WTC11 (cell line): Measurements from ENCODE around the gene AQP7. TPM values are rescaled to one million over a fixed set of nuclear protein-coding genes. Genes with fewer than 3 reads are reported as not detected.

Experiments used
- ATAC-seq: fragments of 200-7000 bp; cut with Tn5 transposase; 2 replicates; pipeline ENCODE4 v1.10.0; 2021; ENCODE audit warnings: mild to moderate bottlenecking, moderate library complexity
- CTCF ChIA-PET: fragments of 300-600 bp; sonication (Branson Sonifier 250); formaldehyde crosslinking; loops from one replicate; lab custom pipeline; 2021; ENCODE audit warnings: antibody characterized with exemption; lab: Charles Lee
- POLR2A ChIA-PET: fragments of 350-600 bp; sonication (Branson Sonifier 250); formaldehyde crosslinking; loops from one replicate; lab custom pipeline; 2021; ENCODE audit warnings: antibody characterized with exemption; lab: Charles Lee
- DNase-seq: peaks from one replicate; pipeline ENCODE4 v3.0.0; 2021; ENCODE audit warnings: low spot score
- H3K27ac Mint-ChIP-seq: 2 replicates; pipeline ENCODE4 v1.8.0; 2021; ENCODE audit warnings: mixed read lengths
- H3K27me3 Mint-ChIP-seq: 2 replicates; pipeline ENCODE4 v1.8.0; 2021; ENCODE audit warnings: low read depth, mild to moderate bottlenecking, moderate library complexity, mixed read lengths
- H3K36me3 Mint-ChIP-seq: 2 replicates; pipeline ENCODE4 v1.8.0; 2021; ENCODE audit warnings: mixed read lengths
- H3K4me1 Mint-ChIP-seq: 2 replicates; pipeline ENCODE4 v1.8.0; 2022; ENCODE audit warnings: mixed read lengths
- H3K4me3 Mint-ChIP-seq: 2 replicates; pipeline ENCODE4 v1.8.0; 2021; ENCODE audit warnings: mild to moderate bottlenecking, moderate library complexity, mixed read lengths
- H3K9me3 Mint-ChIP-seq: 2 replicates; pipeline ENCODE4 v1.8.0; 2021; ENCODE audit warnings: mixed read lengths
- GABPB1 ChIP-seq: sonication (generic); formaldehyde crosslinking; IDR thresholded peaks from 2 replicates; pipeline ENCODE4 v1.8.1; 2023; ENCODE audit warnings: mild to moderate bottlenecking, missing genetic modification reagents
- GRHL2 ChIP-seq: fragments of 250-450 bp; sonication (Bioruptor Pico); IDR thresholded peaks from 2 replicates; pipeline ENCODE4 v1.8.0; 2022; ENCODE audit warnings: mild to moderate bottlenecking, moderate library complexity; ENCODE audit not compliant: insufficient replicate concordance, severe bottlenecking
- GTF2I ChIP-seq: fragments of 250-450 bp; sonication (Bioruptor Pico); conservative IDR thresholded peaks from 2 replicates; pipeline ENCODE4 v1.4.0; 2021; ENCODE audit warnings: mild to moderate bottlenecking
- KAT7 ChIP-seq: sonication (generic); formaldehyde crosslinking; IDR thresholded peaks from 2 replicates; pipeline ENCODE4 v1.8.1; 2023; ENCODE audit warnings: missing genetic modification reagents, mild to moderate bottlenecking, borderline replicate concordance
- MXD4 ChIP-seq: fragments of 250-450 bp; sonication (Bioruptor Pico); IDR thresholded peaks from 2 replicates; pipeline ENCODE4 v1.8.0; 2021; ENCODE audit warnings: mild to moderate bottlenecking, moderate library complexity, borderline replicate concordance
- SP1 ChIP-seq: sonication (generic); formaldehyde crosslinking; conservative IDR thresholded peaks from 2 replicates; pipeline ENCODE4 v1.8.1; 2022; ENCODE audit warnings: missing genetic modification reagents
- ZNF121 ChIP-seq: sonication (generic); formaldehyde crosslinking; IDR thresholded peaks from 2 replicates; pipeline ENCODE4 v1.8.0; 2023; ENCODE audit warnings: missing genetic modification reagents
- ZNF263 ChIP-seq: sonication (generic); formaldehyde crosslinking; IDR thresholded peaks from 2 replicates; pipeline ENCODE4 v1.8.1; 2022; ENCODE audit warnings: low read depth, mild to moderate bottlenecking, moderate library complexity, missing genetic modification reagents
- total RNA-seq: library from RNA; stranded (reverse); gene quantifications from 3 replicates; pipeline ENCODE4 v1.2.3, GENCODE V29; 2021
- TF ChIP-seq, protein P1 (sequence below): sonication (generic); formaldehyde crosslinking; IDR thresholded peaks from 2 replicates; pipeline ENCODE4 v1.8.1; 2023; ENCODE audit warnings: mild to moderate bottlenecking, missing genetic modification reagents, moderate library complexity
- TF ChIP-seq, protein P2 (sequence below): sonication (generic); formaldehyde crosslinking; IDR thresholded peaks from 2 replicates; pipeline ENCODE4 v1.8.1; 2023; ENCODE audit warnings: mild to moderate bottlenecking, missing genetic modification reagents
- TF ChIP-seq, protein P3 (sequence below): sonication (generic); formaldehyde crosslinking; IDR thresholded peaks from 2 replicates; pipeline ENCODE4 v1.8.0; 2022; ENCODE audit warnings: mild to moderate bottlenecking, missing genetic modification reagents
- TF ChIP-seq, protein P4 (sequence below): sonication (generic); formaldehyde crosslinking; IDR thresholded peaks from 2 replicates; pipeline ENCODE4 v1.8.0; 2023; ENCODE audit warnings: missing genetic modification reagents
- TF ChIP-seq, protein P5 (sequence below): fragments of 250-450 bp; sonication (Bioruptor Pico); IDR thresholded peaks from 2 replicates; pipeline ENCODE4 v1.9.0; 2021; ENCODE audit warnings: mild to moderate bottlenecking, borderline replicate concordance

AQP7 gene
- total RNA-seq, 1 experiment from 2014 or later, result 0.17 TPM

DNA sequence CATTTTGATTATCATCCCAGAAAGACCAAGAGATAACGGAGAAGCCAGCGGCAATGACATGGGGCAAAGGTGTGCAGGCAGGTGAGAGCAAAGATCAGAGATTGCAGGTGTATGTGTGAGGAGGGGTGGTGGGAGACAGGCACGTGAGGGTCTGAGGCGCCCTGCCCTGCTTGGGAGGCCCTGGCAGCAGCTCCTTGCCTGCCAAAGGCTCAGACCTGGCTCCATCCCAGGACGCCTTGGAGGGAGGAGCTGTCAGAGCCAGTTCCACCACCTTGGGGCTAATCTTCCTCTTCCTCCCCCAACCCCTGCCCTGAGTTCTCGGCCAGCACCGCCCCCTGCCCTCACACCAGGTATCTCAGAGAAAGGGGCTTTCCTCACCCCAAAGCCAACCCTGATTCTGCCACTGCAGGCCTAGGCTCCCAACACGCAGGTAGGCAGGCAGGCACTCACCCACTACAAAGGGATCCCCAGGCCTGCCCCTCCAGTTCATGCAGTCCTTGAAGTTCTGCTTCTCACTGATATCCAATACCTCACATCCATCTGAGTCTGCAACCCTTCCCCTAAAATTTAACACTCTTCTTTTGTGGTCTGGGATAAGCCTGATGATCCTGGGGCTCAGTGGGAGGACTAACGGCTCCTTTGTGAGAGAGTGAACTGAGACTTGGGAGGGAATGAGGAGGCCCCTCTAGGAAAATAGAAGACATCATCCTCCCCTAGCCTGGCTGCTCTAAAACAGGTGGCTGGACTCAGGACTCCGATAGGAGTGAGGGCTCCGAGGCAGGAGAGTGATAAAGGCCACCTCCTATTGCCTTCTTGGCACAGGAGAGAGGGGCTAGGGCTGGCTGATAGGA, 43.2 kb upstream of the AQP7 start (continued):
- TF ChIP-seq, protein P1, sequence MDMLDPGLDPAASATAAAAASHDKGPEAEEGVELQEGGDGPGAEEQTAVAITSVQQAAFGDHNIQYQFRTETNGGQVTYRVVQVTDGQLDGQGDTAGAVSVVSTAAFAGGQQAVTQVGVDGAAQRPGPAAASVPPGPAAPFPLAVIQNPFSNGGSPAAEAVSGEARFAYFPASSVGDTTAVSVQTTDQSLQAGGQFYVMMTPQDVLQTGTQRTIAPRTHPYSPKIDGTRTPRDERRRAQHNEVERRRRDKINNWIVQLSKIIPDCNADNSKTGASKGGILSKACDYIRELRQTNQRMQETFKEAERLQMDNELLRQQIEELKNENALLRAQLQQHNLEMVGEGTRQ (CRISPR knock-in tag), result no peak
- TF ChIP-seq KAT7, result no peak
- TF ChIP-seq GTF2I (CRISPR knock-in tag), result no peak
- no peak for TF ChIP-seq GRHL2
- TF ChIP-seq, protein P2, sequence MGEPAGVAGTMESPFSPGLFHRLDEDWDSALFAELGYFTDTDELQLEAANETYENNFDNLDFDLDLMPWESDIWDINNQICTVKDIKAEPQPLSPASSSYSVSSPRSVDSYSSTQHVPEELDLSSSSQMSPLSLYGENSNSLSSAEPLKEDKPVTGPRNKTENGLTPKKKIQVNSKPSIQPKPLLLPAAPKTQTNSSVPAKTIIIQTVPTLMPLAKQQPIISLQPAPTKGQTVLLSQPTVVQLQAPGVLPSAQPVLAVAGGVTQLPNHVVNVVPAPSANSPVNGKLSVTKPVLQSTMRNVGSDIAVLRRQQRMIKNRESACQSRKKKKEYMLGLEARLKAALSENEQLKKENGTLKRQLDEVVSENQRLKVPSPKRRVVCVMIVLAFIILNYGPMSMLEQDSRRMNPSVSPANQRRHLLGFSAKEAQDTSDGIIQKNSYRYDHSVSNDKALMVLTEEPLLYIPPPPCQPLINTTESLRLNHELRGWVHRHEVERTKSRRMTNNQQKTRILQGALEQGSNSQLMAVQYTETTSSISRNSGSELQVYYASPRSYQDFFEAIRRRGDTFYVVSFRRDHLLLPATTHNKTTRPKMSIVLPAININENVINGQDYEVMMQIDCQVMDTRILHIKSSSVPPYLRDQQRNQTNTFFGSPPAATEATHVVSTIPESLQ (CRISPR knock-in tag), result no peak
- no peak for TF ChIP-seq SP1 (CRISPR knock-in tag)
- TF ChIP-seq, protein P3, sequence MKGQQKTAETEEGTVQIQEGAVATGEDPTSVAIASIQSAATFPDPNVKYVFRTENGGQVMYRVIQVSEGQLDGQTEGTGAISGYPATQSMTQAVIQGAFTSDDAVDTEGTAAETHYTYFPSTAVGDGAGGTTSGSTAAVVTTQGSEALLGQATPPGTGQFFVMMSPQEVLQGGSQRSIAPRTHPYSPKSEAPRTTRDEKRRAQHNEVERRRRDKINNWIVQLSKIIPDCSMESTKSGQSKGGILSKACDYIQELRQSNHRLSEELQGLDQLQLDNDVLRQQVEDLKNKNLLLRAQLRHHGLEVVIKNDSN (CRISPR knock-in tag), result no peak
- TF ChIP-seq, all 79 proteins: peak for 0

DNA sequence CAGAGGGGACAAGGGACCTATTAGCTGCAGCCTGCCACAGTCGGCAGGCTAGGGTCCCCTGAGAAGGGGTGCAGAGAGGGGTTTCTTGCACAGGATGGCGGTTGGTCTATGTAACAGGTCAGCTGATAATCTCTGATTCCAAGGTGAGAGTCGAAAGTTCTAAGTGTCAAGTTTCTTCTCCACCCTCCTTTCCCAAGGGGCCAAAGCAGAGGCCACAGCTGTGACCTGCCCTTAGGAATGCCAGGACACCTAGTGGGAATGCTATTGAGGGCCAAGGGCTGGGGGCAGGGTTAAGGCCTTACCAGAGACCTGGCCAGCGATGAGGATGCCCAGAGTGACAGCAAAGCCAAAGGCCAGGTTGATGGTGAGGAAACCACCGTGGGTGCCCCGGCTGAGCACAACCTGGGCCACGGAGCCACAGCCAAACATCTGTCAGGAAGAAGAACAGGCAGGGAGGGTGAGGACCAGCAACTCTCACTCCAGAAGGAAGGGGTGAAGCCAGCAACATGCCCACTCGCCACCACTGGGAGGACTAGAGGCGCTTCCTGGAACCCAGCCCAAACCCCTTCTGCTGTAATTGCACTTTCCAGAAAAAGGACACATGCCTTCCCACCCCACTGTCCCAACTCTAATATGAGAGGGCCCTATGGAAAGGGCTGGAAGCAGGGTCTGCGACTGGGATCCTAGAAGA, 41.2 kb upstream of the AQP7 start:
- ChIA-PET POLR2A (interaction anchor here (0.7 kb wide), 1 partner anchor 81 kb away, joined by 5 read pairs; no protein-coding TSS in a partner anchor), CTCF (interaction anchor here (0.6 to 8.5 kb wide), 5 partner anchors 9 to 121 kb away, joined by 3 to 69 read pairs (median 6); partner anchors contain the start of gene NOL6)
- no peak overlapping the region for H3K27ac Mint-ChIP-seq
- no peaks in the 10 kb centered on the region for H3K36me3 Mint-ChIP-seq
- no peak overlapping the region for H3K4me3 Mint-ChIP-seq
- TF ChIP-seq, protein P4, sequence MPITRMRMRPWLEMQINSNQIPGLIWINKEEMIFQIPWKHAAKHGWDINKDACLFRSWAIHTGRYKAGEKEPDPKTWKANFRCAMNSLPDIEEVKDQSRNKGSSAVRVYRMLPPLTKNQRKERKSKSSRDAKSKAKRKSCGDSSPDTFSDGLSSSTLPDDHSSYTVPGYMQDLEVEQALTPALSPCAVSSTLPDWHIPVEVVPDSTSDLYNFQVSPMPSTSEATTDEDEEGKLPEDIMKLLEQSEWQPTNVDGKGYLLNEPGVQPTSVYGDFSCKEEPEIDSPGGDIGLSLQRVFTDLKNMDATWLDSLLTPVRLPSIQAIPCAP (CRISPR knock-in tag), result no peak
- TF ChIP-seq, protein P5, sequence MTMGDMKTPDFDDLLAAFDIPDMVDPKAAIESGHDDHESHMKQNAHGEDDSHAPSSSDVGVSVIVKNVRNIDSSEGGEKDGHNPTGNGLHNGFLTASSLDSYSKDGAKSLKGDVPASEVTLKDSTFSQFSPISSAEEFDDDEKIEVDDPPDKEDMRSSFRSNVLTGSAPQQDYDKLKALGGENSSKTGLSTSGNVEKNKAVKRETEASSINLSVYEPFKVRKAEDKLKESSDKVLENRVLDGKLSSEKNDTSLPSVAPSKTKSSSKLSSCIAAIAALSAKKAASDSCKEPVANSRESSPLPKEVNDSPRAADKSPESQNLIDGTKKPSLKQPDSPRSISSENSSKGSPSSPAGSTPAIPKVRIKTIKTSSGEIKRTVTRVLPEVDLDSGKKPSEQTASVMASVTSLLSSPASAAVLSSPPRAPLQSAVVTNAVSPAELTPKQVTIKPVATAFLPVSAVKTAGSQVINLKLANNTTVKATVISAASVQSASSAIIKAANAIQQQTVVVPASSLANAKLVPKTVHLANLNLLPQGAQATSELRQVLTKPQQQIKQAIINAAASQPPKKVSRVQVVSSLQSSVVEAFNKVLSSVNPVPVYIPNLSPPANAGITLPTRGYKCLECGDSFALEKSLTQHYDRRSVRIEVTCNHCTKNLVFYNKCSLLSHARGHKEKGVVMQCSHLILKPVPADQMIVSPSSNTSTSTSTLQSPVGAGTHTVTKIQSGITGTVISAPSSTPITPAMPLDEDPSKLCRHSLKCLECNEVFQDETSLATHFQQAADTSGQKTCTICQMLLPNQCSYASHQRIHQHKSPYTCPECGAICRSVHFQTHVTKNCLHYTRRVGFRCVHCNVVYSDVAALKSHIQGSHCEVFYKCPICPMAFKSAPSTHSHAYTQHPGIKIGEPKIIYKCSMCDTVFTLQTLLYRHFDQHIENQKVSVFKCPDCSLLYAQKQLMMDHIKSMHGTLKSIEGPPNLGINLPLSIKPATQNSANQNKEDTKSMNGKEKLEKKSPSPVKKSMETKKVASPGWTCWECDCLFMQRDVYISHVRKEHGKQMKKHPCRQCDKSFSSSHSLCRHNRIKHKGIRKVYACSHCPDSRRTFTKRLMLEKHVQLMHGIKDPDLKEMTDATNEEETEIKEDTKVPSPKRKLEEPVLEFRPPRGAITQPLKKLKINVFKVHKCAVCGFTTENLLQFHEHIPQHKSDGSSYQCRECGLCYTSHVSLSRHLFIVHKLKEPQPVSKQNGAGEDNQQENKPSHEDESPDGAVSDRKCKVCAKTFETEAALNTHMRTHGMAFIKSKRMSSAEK, result no peak
- TF ChIP-seq ZNF121 (CRISPR knock-in tag) (no peak), MXD4 (no peak)
- H3K27me3 Mint-ChIP-seq, result peaks cover 26% of the 10 kb centered on the region
- peaks cover 48% of the 10 kb centered on the region for H3K4me1 Mint-ChIP-seq
- H3K9me3 Mint-ChIP-seq, result no peaks in the 10 kb centered on the region
- no peak for DNase-seq
- no peak for ATAC-seq

DNA sequence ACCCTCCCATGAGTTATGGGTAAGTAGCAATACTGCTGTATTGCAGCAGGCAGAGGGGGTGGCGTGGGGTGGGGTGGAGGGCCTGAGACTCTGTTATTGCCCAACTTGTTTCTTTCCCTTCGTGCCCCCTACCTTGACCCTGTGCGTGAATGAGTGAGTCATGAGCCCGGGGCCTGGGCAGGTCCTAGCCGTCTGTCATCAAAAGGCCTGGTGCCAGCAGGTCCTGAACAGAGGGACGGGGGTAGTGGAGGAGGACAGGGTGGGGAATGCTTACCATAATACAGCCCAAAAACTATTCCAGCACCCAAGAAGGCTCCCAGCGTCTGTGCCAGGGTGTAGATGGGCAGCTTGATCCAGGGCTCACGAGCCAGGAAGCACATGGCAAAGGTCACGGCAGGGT, 40.7 kb upstream of the AQP7 start:
- CTCF ChIA-PET, result interaction anchor here (0.6 to 8.5 kb wide), 6 partner anchors 10 to 121 kb away, joined by 3 to 69 read pairs (median 5); partner anchors contain the start of gene NOL6

More for the DNA sequence above, 40.7 kb upstream of the AQP7 start:
- peaks cover 21% of the 10 kb centered on the region for H3K27me3 Mint-ChIP-seq
- H3K27ac Mint-ChIP-seq, result no peak overlapping the region
- DNase-seq (no peak), ATAC-seq (no peak)
- no peak overlapping the region for H3K4me3 Mint-ChIP-seq
- POLR2A ChIA-PET, result no interaction called here
- peaks cover 45% of the 10 kb centered on the region for H3K4me1 Mint-ChIP-seq
- TF ChIP-seq GABPB1, result peak; percentile 74
- TF ChIP-seq ZNF263 (CRISPR knock-in tag), result no peak
- TF ChIP-seq, protein P4 (CRISPR knock-in tag), result no peak
- H3K36me3 Mint-ChIP-seq, result no peaks in the 10 kb centered on the region
- H3K9me3 Mint-ChIP-seq, result no peaks in the 10 kb centered on the region
